Immature natural killer cell (primary cell): ENCODE results near the gene TMEM30A. TPM values are rescaled to one million over a fixed set of nuclear protein-coding genes. Genes with fewer than 3 reads are reported as not detected.

Source experiments
- DNase-seq, 3 donors: peaks; one replicate each; pipeline ENCODE4 v3.0.0; 2022; ENCODE audit warnings: mixed read lengths in 1 of 3
- H3K27ac Mint-ChIP-seq, 6 donors: one replicate each; pipeline ENCODE4 v1.8.0; 2020; ENCODE audit warnings: mixed read lengths in 6 of 6, mild to moderate bottlenecking in 5 of 6, inconsistent platforms in 4 of 6, moderate library complexity in 3 of 6
- H3K27me3 Mint-ChIP-seq, 3 donors: one replicate each; pipeline ENCODE4 v1.8.0; 2020 to 2021; ENCODE audit warnings: low read depth in 3 of 3, mild to moderate bottlenecking in 3 of 3, mixed read lengths in 3 of 3, moderate library complexity in 3 of 3, inconsistent platforms in 1 of 3
- H3K36me3 Mint-ChIP-seq, 3 donors: one replicate each; pipeline ENCODE4 v1.8.0; 2020; ENCODE audit warnings: mixed read lengths in 3 of 3, inconsistent platforms in 2 of 3, mild to moderate bottlenecking in 2 of 3
- H3K4me1 Mint-ChIP-seq, 2 donors: one replicate each; pipeline ENCODE4 v1.8.0; 2020; ENCODE audit warnings: inconsistent platforms in 2 of 2, mild to moderate bottlenecking in 2 of 2, mixed read lengths in 2 of 2, moderate library complexity in 1 of 2
- H3K4me3 Mint-ChIP-seq, 5 donors: one replicate each; pipeline ENCODE4 v1.8.0; 2020; ENCODE audit warnings: mild to moderate bottlenecking in 5 of 5, mixed read lengths in 5 of 5, inconsistent platforms in 3 of 5, moderate library complexity in 3 of 5
- H3K9me3 Mint-ChIP-seq, 6 donors: one replicate each; pipeline ENCODE4 v1.8.0; 2020; ENCODE audit warnings: mild to moderate bottlenecking in 6 of 6, mixed read lengths in 6 of 6, inconsistent platforms in 4 of 6, moderate library complexity in 3 of 6
- polyA plus RNA-seq, 3 donors: library from polyadenylated mRNA; unstranded; fragments of 300-500 nt; fragmentation: Illumina TruSeq; gene quantifications; one replicate each; pipeline ENCODE4 v1.2.3, GENCODE V29; 2021

Gene TMEM30A
- polyA plus RNA-seq, 3 donors from 2014 or later: 47.5 to 81.9 (median 56.0) TPM

GRCh38 chr6:75211920-75212590 lies 72.5 kb downstream of the TMEM30A start:
- no peak for DNase-seq
- H3K36me3 Mint-ChIP-seq: no peaks in the 10 kb centered on the region
- H3K4me1 Mint-ChIP-seq: peaks cover 21 to 22% of the 10 kb centered on the region in 2 donors
- H3K27ac Mint-ChIP-seq: no peak overlapping the region
- peaks cover 21 to 29% (median 23%) of the 10 kb centered on the region in 3 donors for H3K27me3 Mint-ChIP-seq
- H3K4me3 Mint-ChIP-seq: no peak overlapping the region
- no peaks in the 10 kb centered on the region for H3K9me3 Mint-ChIP-seq

- DNase-seq: peak; percentile 33 to 57 (median 48)
- peaks cover 25 to 33% (median 26%) of the 10 kb centered on the region in 3 donors for H3K27me3 Mint-ChIP-seq
- H3K9me3 Mint-ChIP-seq: no peaks in the 10 kb centered on the region
- H3K27ac Mint-ChIP-seq: no peak overlapping the region
- peaks cover 27 to 28% of the 10 kb centered on the region in 2 donors for H3K4me1 Mint-ChIP-seq
- H3K4me3 Mint-ChIP-seq: no peak overlapping the region
- no peaks in the 10 kb centered on the region for H3K36me3 Mint-ChIP-seq
Measured at GRCh38 chr6:75210885-75211739, 73.5 kb downstream of the TMEM30A start.

- Mint-ChIP-seq H3K36me3 (no peaks in the 10 kb centered on the region), H3K4me1 (peaks cover 40 to 42% of the 10 kb centered on the region in 2 donors), H3K27ac (no peak overlapping the region)
Measured at GRCh38 chr6:75209184-75209723, 75.3 kb downstream of the TMEM30A start.

DNA sequence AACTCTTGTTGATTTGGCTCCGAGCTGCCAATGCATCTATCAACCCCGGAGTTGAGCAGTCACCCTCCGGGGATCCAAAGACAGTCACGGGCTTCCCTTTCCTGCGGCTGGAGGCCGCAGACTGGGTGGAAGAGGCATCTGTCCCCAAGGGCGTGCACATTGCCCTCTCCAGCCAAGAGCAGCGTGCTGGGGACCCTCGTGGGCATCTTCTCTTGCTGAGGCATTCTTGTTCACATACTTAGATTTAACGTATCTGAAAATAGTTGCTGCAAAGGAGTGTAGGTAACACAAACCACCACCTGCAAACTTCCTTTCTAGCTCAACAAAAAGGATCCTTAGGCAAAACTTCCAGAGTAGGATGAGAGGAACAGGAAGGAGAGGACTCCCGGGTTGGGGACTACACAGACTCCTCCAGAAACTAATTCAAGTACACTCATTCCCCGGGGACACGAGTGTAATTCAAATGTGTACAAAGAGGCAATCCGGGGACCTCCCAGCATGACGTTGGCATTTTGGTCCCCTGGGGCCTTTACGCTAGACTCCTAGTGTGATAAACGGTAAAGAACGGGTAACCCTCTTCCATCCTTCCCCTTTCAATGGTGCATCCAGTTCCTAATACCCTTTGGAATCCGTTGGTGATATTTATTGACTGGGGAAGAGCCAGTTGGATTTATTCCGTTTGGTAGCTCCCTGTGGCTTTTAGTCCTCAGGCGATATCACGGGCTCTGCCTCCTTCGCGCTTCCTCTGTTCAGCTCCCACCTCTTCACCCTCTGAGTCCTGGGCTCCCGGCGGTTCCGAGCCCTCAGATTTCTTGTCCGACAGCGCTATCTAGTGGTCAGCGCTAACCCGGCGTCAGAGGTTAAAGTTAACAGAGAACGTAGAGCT lies 76.1 kb downstream of the TMEM30A start:
- H3K4me3 Mint-ChIP-seq: peak overlapping the region; percentile 62 to 81 (median 74)
- peaks cover 29 to 47% (median 38%) of the 10 kb centered on the region in 3 donors for H3K27me3 Mint-ChIP-seq
- H3K36me3 Mint-ChIP-seq: no peaks in the 10 kb centered on the region
- H3K4me1 Mint-ChIP-seq: peaks cover 42 to 46% of the 10 kb centered on the region in 2 donors
- H3K9me3 Mint-ChIP-seq: peaks cover 0 to 3% (median 0%) of the 10 kb centered on the region in 6 donors
- H3K27ac Mint-ChIP-seq: peak overlapping the region in 1 of 6 donors; percentile 73
- peak; percentile 59 to 71 (median 66) for DNase-seq

More at GRCh38 chr6:75209184-75209723, 75.3 kb downstream of the TMEM30A start:
- Mint-ChIP-seq H3K4me3 (peak overlapping the region in 2 of 5 donors; percentile 73 to 74), H3K27me3 (peaks cover 27 to 42% (median 36%) of the 10 kb centered on the region in 3 donors), H3K9me3 (peaks cover 0 to 2% (median 0%) of the 10 kb centered on the region in 6 donors)
- no peak for DNase-seq

DNA sequence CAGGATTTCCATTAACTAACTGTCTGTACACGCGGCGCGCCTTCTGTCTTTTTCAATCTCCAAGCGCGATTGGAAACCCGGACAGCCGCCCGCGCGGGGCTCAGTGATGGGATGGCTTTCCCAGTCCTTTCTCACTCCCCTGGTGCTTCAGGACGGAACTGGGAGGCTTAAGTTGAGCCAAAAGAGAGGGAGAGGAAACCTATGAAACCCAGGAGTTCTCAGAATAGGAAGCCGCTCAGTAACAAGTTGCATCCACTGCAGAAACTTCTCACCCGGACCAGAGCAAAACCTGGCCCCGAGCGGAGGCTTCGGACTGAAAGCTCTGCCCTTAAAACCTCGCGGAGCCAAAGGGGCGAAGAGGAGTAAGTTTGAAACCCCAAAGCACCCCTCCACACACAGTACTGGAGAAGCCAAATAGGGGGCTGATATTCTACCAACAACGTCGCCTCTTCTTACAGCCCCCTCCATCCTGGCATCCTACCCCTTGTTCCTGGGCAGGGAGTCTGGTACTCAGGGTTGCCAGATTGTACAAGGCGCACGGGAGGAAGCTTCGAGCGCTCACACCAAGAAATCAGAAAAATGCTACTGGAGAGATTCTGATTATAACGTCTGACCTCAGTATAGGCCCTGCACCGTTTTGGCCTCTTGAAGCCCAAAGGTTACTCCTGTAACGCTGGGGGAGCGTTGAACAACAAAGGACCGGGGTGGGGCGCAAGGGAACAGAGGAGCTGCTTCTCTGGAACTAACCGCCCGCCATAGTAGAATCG lies 77.8 kb downstream of the TMEM30A start:
- no peak overlapping the region for H3K27ac Mint-ChIP-seq
- peaks cover 0 to 3% (median 0%) of the 10 kb centered on the region in 6 donors for H3K9me3 Mint-ChIP-seq
- no peaks in the 10 kb centered on the region for H3K36me3 Mint-ChIP-seq
- H3K4me1 Mint-ChIP-seq: peaks cover 42 to 46% of the 10 kb centered on the region in 2 donors
- H3K27me3 Mint-ChIP-seq: peaks cover 37 to 57% (median 45%) of the 10 kb centered on the region in 3 donors
- DNase-seq: no peak
- H3K4me3 Mint-ChIP-seq: peak overlapping the region in 4 of 5 donors; percentile 16 to 74 (median 38)

DNA sequence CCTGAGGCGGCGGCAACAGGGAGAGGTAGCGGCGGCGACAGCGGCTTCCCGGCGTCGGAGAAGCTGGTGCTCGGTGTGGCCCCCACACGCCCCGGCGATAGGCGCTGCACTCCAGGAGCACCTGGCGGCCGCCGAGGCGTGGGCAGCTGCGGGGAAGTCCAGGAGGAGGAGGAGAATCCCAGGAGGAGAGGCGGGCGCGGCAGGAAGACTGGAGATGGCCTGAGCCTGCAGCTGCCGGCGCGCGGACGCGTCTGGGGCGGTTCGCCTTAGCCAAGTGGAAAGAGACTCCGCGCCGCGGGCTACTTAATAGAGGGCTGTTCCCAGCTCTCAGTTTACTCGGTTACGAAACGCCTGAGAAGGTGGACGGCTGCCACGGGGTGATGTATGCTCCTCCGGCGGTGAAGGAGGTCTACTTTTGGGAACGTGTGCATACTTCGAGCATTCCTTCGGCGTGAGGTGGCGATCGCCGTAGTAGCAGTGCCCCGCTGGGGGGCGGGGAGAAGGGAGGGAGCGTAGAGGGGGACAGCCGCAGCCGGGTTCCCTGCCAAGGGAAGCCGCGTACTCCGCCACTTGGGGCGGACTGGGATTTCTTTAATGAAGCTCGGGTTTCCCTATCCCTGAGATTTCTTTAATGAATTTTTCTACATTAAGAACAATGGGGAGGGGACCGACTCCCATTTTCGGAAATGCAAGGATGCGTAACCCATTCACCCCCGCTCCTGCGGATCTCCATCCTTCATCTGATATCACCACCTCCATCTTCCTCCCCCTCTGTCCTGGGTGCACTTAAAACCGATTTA lies 78.6 kb downstream of the TMEM30A start, which contains the start of gene COL12A1:
TSS of gene COL12A1 (minus strand) at position 278 of the 800 bp plus-strand sequence. CDS start 3,261 bp downstream, outside the sequence.
- H3K9me3 Mint-ChIP-seq: peaks cover 0 to 3% (median 0%) of the 10 kb centered on the region in 6 donors
- no peaks in the 10 kb centered on the region for H3K36me3 Mint-ChIP-seq
- peaks cover 43 to 53% (median 46%) of the 10 kb centered on the region in 3 donors for H3K27me3 Mint-ChIP-seq
- peaks cover 42 to 46% of the 10 kb centered on the region in 2 donors for H3K4me1 Mint-ChIP-seq
- no peak within 1 kb of the TSS for H3K27ac Mint-ChIP-seq
- DNase-seq: no peak
- H3K4me3 Mint-ChIP-seq: peak within 1 kb of the TSS; percentile 18 to 72 (median 67)

DNA sequence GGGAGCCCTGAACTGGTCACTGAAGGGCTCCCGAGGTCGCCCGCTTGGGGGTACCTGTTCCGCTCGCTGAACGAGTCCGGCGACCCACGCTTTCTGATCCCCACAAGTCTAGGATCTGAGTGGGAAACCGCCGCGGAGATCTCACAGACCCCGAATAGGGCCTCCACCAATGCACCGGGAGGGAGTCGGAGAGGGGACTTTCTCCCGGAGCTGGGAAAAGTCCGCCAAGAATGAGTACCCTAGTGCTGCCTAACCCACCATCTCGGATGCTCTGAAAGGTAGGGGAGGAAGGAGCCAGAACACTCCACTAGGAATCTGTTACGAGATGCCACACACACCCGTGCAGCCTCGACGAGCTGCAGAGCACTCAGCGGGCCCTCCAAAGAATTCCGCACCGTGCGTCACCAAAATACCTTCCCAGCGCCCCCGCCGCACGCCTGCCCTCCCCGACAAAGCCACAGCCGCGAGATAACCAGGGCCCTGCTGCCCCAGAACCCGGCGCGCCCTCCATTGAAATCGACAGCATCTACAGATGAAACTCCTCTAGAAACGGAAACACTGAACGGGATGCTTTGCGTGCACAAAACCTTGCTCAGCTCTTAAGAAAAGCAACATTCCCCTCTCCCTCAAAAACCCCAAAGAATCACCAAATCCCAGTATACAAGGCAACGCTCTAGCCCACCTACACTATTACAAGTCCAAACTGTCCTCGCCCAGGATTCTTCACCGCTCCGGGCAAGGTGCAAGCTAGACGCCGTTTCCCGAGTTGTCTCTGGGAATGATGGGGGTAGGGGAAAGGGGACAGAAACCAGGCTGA lies 79.4 kb downstream of the TMEM30A start:
- Mint-ChIP-seq H3K27me3 (peaks cover 43 to 53% (median 49%) of the 10 kb centered on the region in 3 donors), H3K36me3 (no peaks in the 10 kb centered on the region), H3K27ac (no peak overlapping the region), H3K4me3 (peak overlapping the region in 4 of 5 donors; percentile 42 to 72 (median 68)), H3K9me3 (peaks cover 0 to 3% (median 0%) of the 10 kb centered on the region in 6 donors), H3K4me1 (peaks cover 42 to 46% of the 10 kb centered on the region in 2 donors)
- no peak for DNase-seq

- no peak for DNase-seq
Measured at GRCh38 chr6:75204217-75204958, 80.2 kb downstream of the TMEM30A start.

GRCh38 chr6:75203721-75204120 lies 80.9 kb downstream of the TMEM30A start:
- no peak overlapping the region for H3K4me3 Mint-ChIP-seq
- H3K36me3 Mint-ChIP-seq: no peaks in the 10 kb centered on the region
- peaks cover 41 to 48% (median 45%) of the 10 kb centered on the region in 3 donors for H3K27me3 Mint-ChIP-seq
- peaks cover 37 to 40% of the 10 kb centered on the region in 2 donors for H3K4me1 Mint-ChIP-seq
- DNase-seq: no peak
- peaks cover 0 to 3% (median 0%) of the 10 kb centered on the region in 6 donors for H3K9me3 Mint-ChIP-seq
- H3K27ac Mint-ChIP-seq: no peak overlapping the region

More at GRCh38 chr6:75204217-75204958, 80.2 kb downstream of the TMEM30A start:
- no peaks in the 10 kb centered on the region for H3K36me3 Mint-ChIP-seq
- peaks cover 0 to 3% (median 0%) of the 10 kb centered on the region in 6 donors for H3K9me3 Mint-ChIP-seq
- no peak overlapping the region for H3K27ac Mint-ChIP-seq
- H3K27me3 Mint-ChIP-seq: peaks cover 45 to 53% (median 49%) of the 10 kb centered on the region in 3 donors
- peak overlapping the region in 4 of 5 donors; percentile 18 to 50 (median 34) for H3K4me3 Mint-ChIP-seq
- peaks cover 42 to 46% of the 10 kb centered on the region in 2 donors for H3K4me1 Mint-ChIP-seq
